H9 (cell line): Measurements from ENCODE around the gene TFEB. TPM values are rescaled to one million over a fixed set of nuclear protein-coding genes. Genes with fewer than 3 reads are reported as not detected.

ENCODE experiments used
- DNase-seq: peaks from one replicate; pipeline ENCODE4 v3.0.0-alpha.2; 2017
- H2AFZ ChIP-seq: one replicate; pipeline ENCODE4 v1.6.1; 2013; ENCODE audit warnings: mild to moderate bottlenecking, low read length, control low read depth, moderate library complexity
- H2AK5ac ChIP-seq: 2 replicates; pipeline ENCODE4 v1.6.1; 2013; ENCODE audit warnings: low read length, control low read depth, mixed read lengths; ENCODE audit not compliant: insufficient read length
- H2BK120ac ChIP-seq: one replicate; pipeline ENCODE4 v1.6.1; 2013; ENCODE audit warnings: low read depth, mild to moderate bottlenecking, low read length, control low read depth, inconsistent platforms; ENCODE audit not compliant: poor library complexity, severe bottlenecking
- H2BK12ac ChIP-seq: 2 replicates; pipeline ENCODE4 v1.6.1; 2013; ENCODE audit warnings: low read length, control low read depth, mixed read lengths, low read depth; ENCODE audit not compliant: insufficient read length
- H2BK15ac ChIP-seq: 2 replicates; pipeline ENCODE4 v1.6.1; 2013; ENCODE audit warnings: low read depth, low read length, control low read depth
- H2BK20ac ChIP-seq: one replicate; pipeline ENCODE4 v1.6.1; 2013; ENCODE audit warnings: low read depth, mild to moderate bottlenecking, low read length, control low read depth, inconsistent platforms; ENCODE audit not compliant: poor library complexity, severe bottlenecking
- H2BK5ac ChIP-seq: 2 replicates; pipeline ENCODE4 v1.6.1; 2013; ENCODE audit warnings: low read length, control low read depth, mixed read lengths; ENCODE audit not compliant: insufficient read length
- H3K14ac ChIP-seq: 2 replicates; pipeline ENCODE4 v1.6.1; 2013; ENCODE audit warnings: low read length, control low read depth; ENCODE audit not compliant: insufficient read depth
- H3K18ac ChIP-seq: 2 replicates; pipeline ENCODE4 v1.6.1; 2013; ENCODE audit warnings: low read depth, mild to moderate bottlenecking, mixed read lengths, low read length, control low read depth; ENCODE audit not compliant: insufficient read length
- H3K23ac ChIP-seq: 2 replicates; pipeline ENCODE4 v1.6.1; 2013; ENCODE audit warnings: low read length, control low read depth, mixed read lengths, low read depth; ENCODE audit not compliant: insufficient read length
- H3K23me2 ChIP-seq: 2 replicates; pipeline ENCODE4 v1.6.1; 2013; ENCODE audit warnings: low read depth, mild to moderate bottlenecking, mixed read lengths, low read length, control low read depth; ENCODE audit not compliant: insufficient read length, poor library complexity, severe bottlenecking
- H3K27ac ChIP-seq: 2 replicates; pipeline ENCODE4 v1.5.1; 2013; ENCODE audit warnings: low read length, control low read depth, mixed read lengths, low read depth; ENCODE audit not compliant: insufficient read length
- H3K27me3 ChIP-seq: 2 replicates; pipeline ENCODE4 v1.6.1; 2013; ENCODE audit warnings: low read length, control low read depth, inconsistent platforms; ENCODE audit not compliant: insufficient read depth
- H3K4ac ChIP-seq: 2 replicates; pipeline ENCODE4 v1.6.1; 2013; ENCODE audit warnings: low read depth, mild to moderate bottlenecking, control low read depth, inconsistent platforms, low read length, moderate library complexity
- H3K4me1 ChIP-seq: 2 replicates; pipeline ENCODE4 v1.6.1; 2013; ENCODE audit warnings: low read length, control low read depth, inconsistent platforms; ENCODE audit not compliant: insufficient read depth
- H3K4me2 ChIP-seq: 2 replicates; pipeline ENCODE4 v1.6.1; 2013; ENCODE audit warnings: low read length, control low read depth, mixed read lengths; ENCODE audit not compliant: insufficient read length, insufficient read depth
- H3K56ac ChIP-seq: 2 replicates; pipeline ENCODE4 v1.6.1; 2013; ENCODE audit warnings: low read depth, mild to moderate bottlenecking, mixed read lengths, low read length, control low read depth; ENCODE audit not compliant: insufficient read length
- H3K79me1 ChIP-seq: 2 replicates; pipeline ENCODE4 v1.6.1; 2013; ENCODE audit warnings: low read depth, mild to moderate bottlenecking, moderate library complexity, low read length, control low read depth, inconsistent platforms; ENCODE audit not compliant: insufficient read depth, poor library complexity, severe bottlenecking
- H3K79me2 ChIP-seq: 2 replicates; pipeline ENCODE4 v1.6.1; 2013; ENCODE audit warnings: low read length, control low read depth, inconsistent platforms; ENCODE audit not compliant: insufficient read depth
- H3K9ac ChIP-seq: 2 replicates; pipeline ENCODE4 v1.6.1; 2013; ENCODE audit warnings: low read length, control low read depth, mixed read lengths; ENCODE audit not compliant: insufficient read length; ENCODE audit errors: extremely low read depth
- H3K9me3 ChIP-seq: one replicate; pipeline ENCODE4 v1.6.1; 2013; ENCODE audit warnings: low read depth, low read length, inconsistent platforms; ENCODE audit not compliant: control insufficient read depth
- H3T11ph ChIP-seq: one replicate; pipeline ENCODE4 v1.6.1; 2013; ENCODE audit warnings: mild to moderate bottlenecking, low read length, control low read depth, inconsistent platforms
- H4K20me1 ChIP-seq: one replicate; pipeline ENCODE4 v1.6.1; 2013; ENCODE audit not compliant: control insufficient read depth, insufficient read length, insufficient read depth
- H4K5ac ChIP-seq: 2 replicates; pipeline ENCODE4 v1.6.1; 2013; ENCODE audit warnings: low read depth, mild to moderate bottlenecking, mixed read lengths, low read length, control low read depth; ENCODE audit not compliant: insufficient read length
- H4K8ac ChIP-seq: replicated peaks from 2 replicates; pipeline ENCODE4 v1.6.1; 2013; ENCODE audit warnings: low read length, control low read depth, mixed read lengths, low read depth; ENCODE audit not compliant: insufficient read length
- H4K91ac ChIP-seq: 2 replicates; pipeline ENCODE4 v1.6.1; 2013; ENCODE audit warnings: low read depth, mild to moderate bottlenecking, moderate library complexity, mixed read lengths, low read length, control low read depth; ENCODE audit not compliant: insufficient read length
- H3K27ac Mint-ChIP-seq, 3 experiments: 2 replicates in 2 of 3; 3 replicates in 1 of 3; pipeline ENCODE4 v1.8.0; 2020 to 2021; ENCODE audit warnings: mixed read lengths in 3 of 3, mild to moderate bottlenecking in 1 of 3, moderate library complexity in 1 of 3
- H3K27me3 Mint-ChIP-seq: 2 replicates; pipeline ENCODE4 v1.8.0; 2021; ENCODE audit warnings: low read depth, mild to moderate bottlenecking, moderate library complexity, mixed read lengths
- H3K36me3 Mint-ChIP-seq, 3 experiments: 2 replicates in 2 of 3; 3 replicates in 1 of 3; pipeline ENCODE4 v1.8.0; 2020 to 2021; ENCODE audit warnings: low read depth in 3 of 3, mixed read lengths in 3 of 3; ENCODE audit not compliant: insufficient read depth in 1 of 3
- H3K4me1 Mint-ChIP-seq, 2 experiments: 2 replicates each; pipeline ENCODE4 v1.8.0; 2020; ENCODE audit warnings: mixed read lengths in 2 of 2
- H3K4me3 Mint-ChIP-seq, 2 experiments: 2 replicates in 1 of 2; 3 replicates in 1 of 2; pipeline ENCODE4 v1.8.0; 2020 to 2021; ENCODE audit warnings: mild to moderate bottlenecking in 2 of 2, mixed read lengths in 2 of 2, moderate library complexity in 1 of 2
- H3K9me3 Mint-ChIP-seq, 2 experiments: 2 replicates in 1 of 2; 3 replicates in 1 of 2; pipeline ENCODE4 v1.8.0; 2020; ENCODE audit warnings: mild to moderate bottlenecking in 2 of 2, mixed read lengths in 2 of 2, moderate library complexity in 1 of 2
- CTCF ChIP-seq: fragments of 200-600 bp; sonication (generic); conservative IDR thresholded peaks from 3 replicates; pipeline ENCODE4 v1.8.0; 2021; ENCODE audit warnings: antibody characterized with exemption, mild to moderate bottlenecking
- WGBS: extraction: QIAGEN DNeasy Blood & Tissue Kit; methylation state at CpG from one replicate; pipeline ENCODE4 v1.1.7; 2013; ENCODE audit warnings: missing lambda C conversion rate, low lambda C conversion rate, mixed read lengths; ENCODE audit not compliant: insufficient read length; ENCODE audit errors: extremely low coverage; 5-methylcytosine and 5-hydroxymethylcytosine counted together
- total RNA-seq: library from RNA; stranded (reverse); gene quantifications from 2 replicates; pipeline ENCODE4 v1.2.1, GENCODE V29; 2021

The TFEB gene
- total RNA-seq, 1 experiment from 2014 or later = 1.2 TPM

DNA sequence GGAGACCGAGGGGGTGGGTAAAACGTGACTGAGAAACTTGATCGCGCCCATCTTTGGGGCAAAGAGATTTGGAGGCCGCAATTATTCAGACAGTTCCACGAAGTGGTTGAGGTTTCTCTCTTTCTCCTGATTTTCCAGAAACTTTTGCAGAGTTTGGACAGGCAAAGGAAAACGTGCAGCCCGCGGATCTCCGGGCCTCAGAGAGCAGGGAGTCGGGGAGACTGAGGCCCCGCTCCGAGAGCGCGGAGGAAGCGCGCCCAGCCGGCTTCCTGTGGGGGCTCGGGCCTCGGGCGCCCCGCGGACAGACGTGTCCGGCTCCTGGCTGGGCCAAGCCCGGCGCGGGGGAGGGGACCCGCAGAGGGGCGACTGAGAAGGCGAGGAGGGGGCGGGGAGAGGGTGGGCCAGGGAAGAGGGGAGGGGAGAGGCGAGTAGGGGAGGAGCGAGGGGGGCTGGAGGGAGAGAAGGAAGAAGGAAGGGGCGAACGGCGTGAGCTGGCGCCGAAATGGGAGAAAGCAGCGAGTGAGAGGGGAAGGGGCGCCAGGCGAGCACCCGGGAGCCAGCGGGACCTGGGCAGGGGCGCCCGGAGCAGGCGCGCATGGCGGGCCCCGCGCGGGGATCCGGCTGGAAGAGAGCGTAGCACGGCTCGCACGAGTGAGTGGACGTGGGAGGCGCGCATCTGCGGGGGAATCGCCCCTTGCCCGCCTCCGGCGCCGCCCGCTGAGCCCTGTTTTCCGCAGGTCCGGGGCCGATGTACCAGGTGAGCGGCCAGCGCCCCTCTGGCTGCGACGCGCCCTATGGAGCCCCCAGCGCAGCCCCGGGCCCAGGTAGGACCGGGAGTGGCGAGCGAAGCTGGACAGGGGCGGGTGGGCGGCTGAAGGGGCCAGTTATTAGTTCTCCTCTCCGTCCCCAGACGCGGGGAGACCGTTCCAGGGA is 97.1 kb downstream of the TFEB start, which contains the start of gene MDFI:
Gene MDFI, plus strand, starts transcription at position 467 of the 933 bp plus-strand sequence. Its CDS starts 282 bp downstream, at position 749.
- WGBS = no CpG with 5 or more reads among the region's 86 CpGs
- no peak within 1 kb of the TSS for H3K18ac ChIP-seq
- Mint-ChIP-seq H3K4me1 (peaks cover 47 to 49% of the 10 kb centered on the region in 2 experiments), H3K36me3 (peaks cover 12 to 18% (median 16%) of the 10 kb centered on the region in 3 experiments), H3K9me3 (no peaks in the 10 kb centered on the region; a peak in 1 of 5 replicates), H3K27me3 (peaks cover 70% of the 10 kb centered on the region), H3K4me3 (peak within 1 kb of the TSS; percentile 81 to 90), H3K27ac (peak within 1 kb of the TSS in 1 of 3 experiments; percentile 34; a peak in 2 of 7 replicates)
- H3K4me2 ChIP-seq = peak within 1 kb of the TSS; percentile 70
- H4K20me1 ChIP-seq = no peaks in the 10 kb centered on the region
- H3K9ac ChIP-seq = no peak within 1 kb of the TSS
- H3K4me1 ChIP-seq = peaks cover 5% of the 10 kb centered on the region; the same call in 1 of the 2 replicates
- peaks cover 18% of the 10 kb centered on the region for H3K23me2 ChIP-seq
- H3K27ac ChIP-seq = no peak within 1 kb of the TSS
- H4K8ac ChIP-seq = no peak within 1 kb of the TSS
- no peak within 1 kb of the TSS for H2BK12ac ChIP-seq
- no peak within 1 kb of the TSS for H2BK15ac ChIP-seq
- no peak within 1 kb of the TSS for H3K14ac ChIP-seq
- H2BK20ac ChIP-seq = no peak within 1 kb of the TSS
- H3K4ac ChIP-seq = no peak within 1 kb of the TSS
- no peak within 1 kb of the TSS for H4K91ac ChIP-seq
- no peak within 1 kb of the TSS for H2AFZ ChIP-seq
- H3K9me3 ChIP-seq = no peaks in the 10 kb centered on the region
- H4K5ac ChIP-seq = no peak within 1 kb of the TSS
- no peaks in the 10 kb centered on the region; the same call in 1 of the 2 replicates for H3K79me2 ChIP-seq
- H3T11ph ChIP-seq = no peak within 1 kb of the TSS
- DNase-seq = peak; percentile 78
- no peak within 1 kb of the TSS for H3K23ac ChIP-seq
- no peak within 1 kb of the TSS for H2BK120ac ChIP-seq
- no peaks in the 10 kb centered on the region for H3K79me1 ChIP-seq
- no peak within 1 kb of the TSS for H2AK5ac ChIP-seq
- H3K56ac ChIP-seq = no peak within 1 kb of the TSS
- H3K27me3 ChIP-seq = peaks cover 3% of the 10 kb centered on the region; the same call in 1 of the 2 replicates
- no peak for TF ChIP-seq CTCF
- no peak within 1 kb of the TSS for H2BK5ac ChIP-seq
